Stimulated activated naive CD8-positive, alpha-beta T cell treated with anti-CD3 and anti-CD28 coated beads, Interleukin-15, amount 100 ng/mL, for 72 hours (primary cell): Measurements from ENCODE around the gene SLC24A5.

Source experiments
- ATAC-seq: fragments of 150-1000 bp; cut with Tn5 transposase; 2 replicates; pipeline ENCODE4 v1.10.0; 2021; ENCODE audit warnings: mild to moderate bottlenecking, moderate library complexity
- DNase-seq, 2 donors: peaks; one replicate each; pipeline ENCODE4 v3.0.0; 2021 to 2022
- H3K27ac Mint-ChIP-seq, 2 donors: one replicate each; pipeline ENCODE4 v1.8.0; 2022; ENCODE audit warnings: mild to moderate bottlenecking in 2 of 2, mixed read lengths in 2 of 2, moderate library complexity in 2 of 2
- H3K27me3 Mint-ChIP-seq: one replicate; pipeline ENCODE4 v1.8.0; 2022; ENCODE audit warnings: mixed read lengths
- H3K4me1 Mint-ChIP-seq: one replicate; pipeline ENCODE4 v1.8.0; 2022; ENCODE audit warnings: mild to moderate bottlenecking, mixed read lengths
- H3K4me3 Mint-ChIP-seq, 2 donors: one replicate each; pipeline ENCODE4 v1.8.0; 2022; ENCODE audit warnings: mild to moderate bottlenecking in 2 of 2, mixed read lengths in 2 of 2, moderate library complexity in 1 of 2
- H3K9me3 Mint-ChIP-seq, 2 donors: one replicate each; pipeline ENCODE4 v1.8.0; 2022; ENCODE audit warnings: mixed read lengths in 2 of 2

SLC24A5 gene

GRCh38 chr15:48120745-48121144 lies at the start of gene SLC24A5:
Gene SLC24A5 (plus strand): TSS chr15:48120990. CDS start chr15:48121045, 55 bp downstream.
- H3K27ac Mint-ChIP-seq = no peak within 1 kb of the TSS
- H3K9me3 Mint-ChIP-seq = no peaks in the 10 kb centered on the region
- no peak within 1 kb of the TSS for H3K4me3 Mint-ChIP-seq
- DNase-seq = no peak
- H3K27me3 Mint-ChIP-seq = peaks cover under 1% of the 10 kb centered on the region
- H3K4me1 Mint-ChIP-seq = no peaks in the 10 kb centered on the region
- no peak for ATAC-seq

- Mint-ChIP-seq H3K27me3 (peaks cover 34% of the 10 kb centered on the region), H3K9me3 (peaks cover 4 to 7% of the 10 kb centered on the region in 2 donors), H3K4me1 (no peaks in the 10 kb centered on the region), H3K4me3 (no peak overlapping the region), H3K27ac (no peak overlapping the region)
- DNase-seq (no peak), ATAC-seq (no peak)
These were observed 47.8 kb upstream of the SLC24A5 start for GRCh38 chr15:48072941-48073340.

GRCh38 chr15:48073881-48074280 lies 46.9 kb upstream of the SLC24A5 start:
- Mint-ChIP-seq H3K27ac (no peak overlapping the region), H3K9me3 (peaks cover 4 to 7% of the 10 kb centered on the region in 2 donors), H3K4me1 (no peaks in the 10 kb centered on the region), H3K4me3 (no peak overlapping the region), H3K27me3 (peaks cover 36% of the 10 kb centered on the region)
- ATAC-seq (no peak), DNase-seq (no peak)

GRCh38 chr15:48076454-48076853 lies 44.3 kb upstream of the SLC24A5 start:
- H3K9me3 Mint-ChIP-seq = peaks cover 0 to 4% of the 10 kb centered on the region in 2 donors
- DNase-seq = no peak
- H3K4me3 Mint-ChIP-seq = no peak overlapping the region
- H3K27me3 Mint-ChIP-seq = peaks cover 29% of the 10 kb centered on the region
- no peak overlapping the region for H3K27ac Mint-ChIP-seq
- no peak for ATAC-seq
- H3K4me1 Mint-ChIP-seq = no peaks in the 10 kb centered on the region

- H3K4me1 Mint-ChIP-seq = no peaks in the 10 kb centered on the region
These were observed 43.1 kb upstream of the SLC24A5 start for GRCh38 chr15:48077616-48078184.

GRCh38 chr15:48084759-48085590 lies 35.8 kb upstream of the SLC24A5 start:
- H3K9me3 Mint-ChIP-seq = no peaks in the 10 kb centered on the region
- DNase-seq = no peak
- ATAC-seq = no peak
- peaks cover 13% of the 10 kb centered on the region for H3K27me3 Mint-ChIP-seq
- no peak overlapping the region for H3K4me3 Mint-ChIP-seq
- H3K4me1 Mint-ChIP-seq = no peaks in the 10 kb centered on the region
- H3K27ac Mint-ChIP-seq = no peak overlapping the region

More at GRCh38 chr15:48077616-48078184, 43.1 kb upstream of the SLC24A5 start:
- Mint-ChIP-seq H3K27ac (no peak overlapping the region), H3K9me3 (peaks cover 0 to 4% of the 10 kb centered on the region in 2 donors), H3K27me3 (peaks cover 23% of the 10 kb centered on the region), H3K4me3 (no peak overlapping the region)
- DNase-seq = no peak
- ATAC-seq = no peak

- no peak overlapping the region for H3K27ac Mint-ChIP-seq
- H3K4me1 Mint-ChIP-seq = no peaks in the 10 kb centered on the region
- no peak overlapping the region for H3K4me3 Mint-ChIP-seq
- H3K27me3 Mint-ChIP-seq = peaks cover 13% of the 10 kb centered on the region
- H3K9me3 Mint-ChIP-seq = no peaks in the 10 kb centered on the region
- ATAC-seq (no peak), DNase-seq (no peak)
These were observed 35.2 kb upstream of the SLC24A5 start for GRCh38 chr15:48085591-48085930.

- Mint-ChIP-seq H3K4me1 (no peaks in the 10 kb centered on the region), H3K4me3 (no peak overlapping the region)
- DNase-seq = no peak
These were observed 34.7 kb upstream of the SLC24A5 start for GRCh38 chr15:48086133-48086532.

GRCh38 chr15:48086576-48086975 lies 34.2 kb upstream of the SLC24A5 start:
- no peak overlapping the region for H3K4me3 Mint-ChIP-seq
- no peak for DNase-seq
- no peaks in the 10 kb centered on the region for H3K9me3 Mint-ChIP-seq
- no peak overlapping the region for H3K27ac Mint-ChIP-seq
- no peaks in the 10 kb centered on the region for H3K4me1 Mint-ChIP-seq
- no peak for ATAC-seq
- H3K27me3 Mint-ChIP-seq = peaks cover 13% of the 10 kb centered on the region

More at GRCh38 chr15:48086133-48086532, 34.7 kb upstream of the SLC24A5 start:
- H3K9me3 Mint-ChIP-seq = no peaks in the 10 kb centered on the region
- no peak overlapping the region for H3K27ac Mint-ChIP-seq
- ATAC-seq = no peak
- H3K27me3 Mint-ChIP-seq = peaks cover 13% of the 10 kb centered on the region

GRCh38 chr15:48087844-48088243 lies 32.9 kb upstream of the SLC24A5 start:
- H3K4me1 Mint-ChIP-seq = no peaks in the 10 kb centered on the region

GRCh38 chr15:48089702-48090101 lies 31.1 kb upstream of the SLC24A5 start:
- no peaks in the 10 kb centered on the region for H3K4me1 Mint-ChIP-seq
- H3K27me3 Mint-ChIP-seq = peaks cover 13% of the 10 kb centered on the region
- H3K9me3 Mint-ChIP-seq = no peaks in the 10 kb centered on the region
- H3K27ac Mint-ChIP-seq = no peak overlapping the region
- DNase-seq (no peak), ATAC-seq (no peak)
- H3K4me3 Mint-ChIP-seq = no peak overlapping the region

More at GRCh38 chr15:48087844-48088243, 32.9 kb upstream of the SLC24A5 start:
- peaks cover 13% of the 10 kb centered on the region for H3K27me3 Mint-ChIP-seq
- ATAC-seq = no peak
- no peak for DNase-seq
- H3K4me3 Mint-ChIP-seq = no peak overlapping the region
- H3K9me3 Mint-ChIP-seq = no peaks in the 10 kb centered on the region
- no peak overlapping the region for H3K27ac Mint-ChIP-seq

GRCh38 chr15:48090115-48090514 lies 30.7 kb upstream of the SLC24A5 start:
- peaks cover 0 to 4% of the 10 kb centered on the region in 2 donors for H3K9me3 Mint-ChIP-seq
- H3K4me1 Mint-ChIP-seq = no peaks in the 10 kb centered on the region
- H3K4me3 Mint-ChIP-seq = no peak overlapping the region
- ATAC-seq (no peak), DNase-seq (no peak)
- peaks cover 18% of the 10 kb centered on the region for H3K27me3 Mint-ChIP-seq
- H3K27ac Mint-ChIP-seq = no peak overlapping the region

- Mint-ChIP-seq H3K4me1 (no peaks in the 10 kb centered on the region), H3K27ac (no peak overlapping the region), H3K4me3 (no peak overlapping the region), H3K27me3 (peaks cover 20% of the 10 kb centered on the region), H3K9me3 (peaks cover 0 to 9% of the 10 kb centered on the region in 2 donors)
- DNase-seq = no peak
- no peak for ATAC-seq
These were observed 30.1 kb upstream of the SLC24A5 start for GRCh38 chr15:48090666-48091065.

- Mint-ChIP-seq H3K4me1 (no peaks in the 10 kb centered on the region), H3K27me3 (peaks cover 20% of the 10 kb centered on the region), H3K4me3 (no peak overlapping the region), H3K9me3 (peaks cover 0 to 11% of the 10 kb centered on the region in 2 donors), H3K27ac (no peak overlapping the region)
- ATAC-seq = no peak
- DNase-seq = no peak
These were observed 29.3 kb upstream of the SLC24A5 start for GRCh38 chr15:48091522-48091921.

GRCh38 chr15:48096355-48096786 lies 24.4 kb upstream of the SLC24A5 start:
- peak overlapping the region in 1 of 2 donors; percentile 34 for H3K27ac Mint-ChIP-seq
- no peak overlapping the region for H3K4me3 Mint-ChIP-seq
- ATAC-seq (no peak), DNase-seq (no peak)
- peaks cover 0 to 11% of the 10 kb centered on the region in 2 donors for H3K9me3 Mint-ChIP-seq
- no peaks in the 10 kb centered on the region for H3K4me1 Mint-ChIP-seq
- H3K27me3 Mint-ChIP-seq = peaks cover 33% of the 10 kb centered on the region

- Mint-ChIP-seq H3K27me3 (peaks cover 33% of the 10 kb centered on the region), H3K4me3 (no peak overlapping the region), H3K4me1 (no peaks in the 10 kb centered on the region), H3K9me3 (peaks cover 0 to 11% of the 10 kb centered on the region in 2 donors), H3K27ac (no peak overlapping the region)
- ATAC-seq = no peak
- DNase-seq = no peak
These were observed 24.0 kb upstream of the SLC24A5 start for GRCh38 chr15:48096813-48097212.
